NK-92 (cell line): Measurements from ENCODE around the gene RPS25.
"Not testable (repeated sequence)": the region's sequence is repeated elsewhere in the genome, so short reads cannot be mapped to it uniquely, and the experiment has no call there.

Source experiments
- DNase-seq: peaks from one replicate; lab custom pipeline; 2025; ENCODE audit not compliant: unreplicated experiment; lab: John Stamatoyannopoulos, UW

RPS25 gene

GRCh38 chr11:119039471-119039870 lies 21.3 kb upstream of the RPS25 start:
- DNase-seq = not testable (repeated sequence)

- no peak for DNase-seq
Measured at GRCh38 chr11:119038884-119039283, 20.7 kb upstream of the RPS25 start.

GRCh38 chr11:119034813-119035212 lies 16.7 kb upstream of the RPS25 start:
- no peak for DNase-seq

GRCh38 chr11:119033421-119033820 lies 15.3 kb upstream of the RPS25 start:
- not testable (repeated sequence) for DNase-seq

GRCh38 chr11:119031912-119032280 lies 13.8 kb upstream of the RPS25 start:
- DNase-seq = no peak

- peak; percentile 83 for DNase-seq
Measured at GRCh38 chr11:119030329-119031047, 12.3 kb upstream of the RPS25 start, which contains the start of gene SLC37A4. TSS of gene SLC37A4 (minus strand) at chr11:119030877.

GRCh38 chr11:119030029-119030328 lies 11.8 kb upstream of the RPS25 start:
- no peak for DNase-seq

GRCh38 chr11:119029340-119030028 lies 11.3 kb upstream of the RPS25 start:
- no peak for DNase-seq

GRCh38 chr11:119029069-119029339 lies 10.9 kb upstream of the RPS25 start:
- no peak for DNase-seq

- DNase-seq = no peak
Measured at GRCh38 chr11:119028346-119029068, 10.4 kb upstream of the RPS25 start.

- DNase-seq = no peak
Measured at GRCh38 chr11:119027561-119028345, 9.6 kb upstream of the RPS25 start.

- no peak for DNase-seq
Measured at GRCh38 chr11:119026970-119027369, 8.8 kb upstream of the RPS25 start.

GRCh38 chr11:119025978-119026766 lies 8.0 kb upstream of the RPS25 start:
- no peak for DNase-seq

GRCh38 chr11:119025541-119025940 lies 7.4 kb upstream of the RPS25 start:
- no peak for DNase-seq

- no peak for DNase-seq
Measured at GRCh38 chr11:119025099-119025473, 6.9 kb upstream of the RPS25 start.

- no peak for DNase-seq
Measured at GRCh38 chr11:119024430-119025098, 6.4 kb upstream of the RPS25 start.

GRCh38 chr11:119023741-119024140 lies 5.6 kb upstream of the RPS25 start:
- no peak for DNase-seq

- no peak for DNase-seq
Measured at GRCh38 chr11:119021631-119022030, 3.5 kb upstream of the RPS25 start.

GRCh38 chr11:119019996-119020395 lies 1.9 kb upstream of the RPS25 start:
- DNase-seq = no peak

GRCh38 chr11:119017377-119017776 lies 766 bp downstream of the RPS25 start:
- DNase-seq = not testable (repeated sequence)
